Right ventricle myocardium superior (tissue), 1 donor: ENCODE measurements around the gene INSYN2B. TPM values are rescaled to one million over a fixed set of nuclear protein-coding genes. Genes with fewer than 3 reads are reported as not detected.
"Not testable (repeated sequence)": the region's sequence is repeated elsewhere in the genome, so short reads cannot be mapped to it uniquely, and the experiment has no call there.

Experiments used
- ATAC-seq: fragments of 200-7000 bp; cut with Tn5 transposase; one replicate; pipeline ENCODE4 v1.9.1; 2020; ENCODE audit warnings: mild to moderate bottlenecking; ENCODE audit not compliant: poor library complexity
- DNase-seq: peaks from one replicate; pipeline ENCODE4 v3.0.0-alpha.2; 2020
- intact Hi-C: fragments of 100-400 bp; cut with DNase I; formaldehyde crosslinking; loops from one replicate; pipeline ENCODE4 v1.11.2; 2022
- microRNA-seq: library from miRNA; unstranded; fragments of <30 nt; microRNA quantifications from one replicate; pipeline ENCODE4 v1.2.0, GENCODE V29; 2020
- total RNA-seq: library from RNA; stranded (reverse); fragmentation: NEBNext Ultra II Directional; extraction: Animal tissue kit (Norgen Biotek cat#: 25700); gene quantifications from one replicate; pipeline ENCODE4 v1.2.1, GENCODE V29; 2021
- donor health status: DM: no; HTN: yes; CAD: no; lungs with severe emphysema.

INSYN2B gene
- total RNA-seq, 1 donor from 2014 or later = 0.30 TPM

DNA sequence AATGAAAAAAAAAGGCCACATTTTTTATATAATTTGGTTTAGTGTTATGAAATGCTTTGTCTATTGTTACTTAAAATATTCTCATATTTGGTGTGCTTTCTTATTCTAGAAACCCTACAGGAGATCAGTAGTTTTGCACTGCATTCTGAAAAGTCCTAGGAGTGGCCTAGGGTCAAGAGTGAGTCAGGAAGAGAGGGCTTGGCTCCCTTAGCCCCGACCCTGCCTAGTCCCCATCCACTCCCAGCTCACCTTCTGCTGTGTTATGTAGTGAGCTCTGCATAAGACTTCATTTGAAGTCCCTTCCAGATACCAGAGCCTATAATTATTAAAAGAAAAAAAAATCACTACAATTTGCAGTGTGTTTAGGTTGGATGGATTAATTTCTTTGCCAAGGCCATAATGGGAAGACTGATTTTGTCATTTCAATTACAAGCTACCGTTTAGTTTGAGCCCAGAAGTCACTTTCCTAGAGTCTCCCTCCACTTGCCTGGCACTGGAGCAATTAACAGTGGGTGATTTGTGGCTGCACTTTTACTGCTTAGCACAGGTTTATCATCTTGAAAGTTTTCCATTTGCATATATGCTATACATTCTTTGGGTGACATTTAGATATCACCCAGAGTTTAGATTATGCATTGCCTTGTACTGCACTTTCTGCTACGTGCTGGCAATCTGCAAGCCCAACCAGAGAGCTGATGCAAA lies 143.3 kb downstream of the INSYN2B start:
- intact Hi-C loops = no loop called here
- ATAC-seq (no peak), DNase-seq (no peak)

DNA sequence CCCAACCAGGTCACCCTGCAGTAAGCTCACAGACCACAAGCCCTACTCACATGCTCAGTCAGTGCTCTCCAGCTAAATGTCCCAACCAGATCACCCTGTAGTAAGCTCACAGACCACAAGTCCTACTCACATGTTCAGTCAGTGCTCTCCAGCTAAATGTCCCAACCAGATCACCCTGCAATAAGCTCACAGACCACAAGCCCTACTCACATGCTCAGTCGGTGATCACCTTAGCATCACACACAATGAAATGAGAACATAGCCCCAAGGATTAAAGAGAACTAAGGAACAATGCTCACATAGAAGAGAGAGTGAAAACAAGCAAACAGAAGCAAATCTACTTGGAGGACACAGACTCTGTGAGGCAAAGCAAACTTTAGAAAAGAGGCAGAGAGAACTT lies 145.8 kb downstream of the INSYN2B start:
- DNase-seq, ATAC-seq, intact Hi-C loops: not testable (repeated sequence)

DNA sequence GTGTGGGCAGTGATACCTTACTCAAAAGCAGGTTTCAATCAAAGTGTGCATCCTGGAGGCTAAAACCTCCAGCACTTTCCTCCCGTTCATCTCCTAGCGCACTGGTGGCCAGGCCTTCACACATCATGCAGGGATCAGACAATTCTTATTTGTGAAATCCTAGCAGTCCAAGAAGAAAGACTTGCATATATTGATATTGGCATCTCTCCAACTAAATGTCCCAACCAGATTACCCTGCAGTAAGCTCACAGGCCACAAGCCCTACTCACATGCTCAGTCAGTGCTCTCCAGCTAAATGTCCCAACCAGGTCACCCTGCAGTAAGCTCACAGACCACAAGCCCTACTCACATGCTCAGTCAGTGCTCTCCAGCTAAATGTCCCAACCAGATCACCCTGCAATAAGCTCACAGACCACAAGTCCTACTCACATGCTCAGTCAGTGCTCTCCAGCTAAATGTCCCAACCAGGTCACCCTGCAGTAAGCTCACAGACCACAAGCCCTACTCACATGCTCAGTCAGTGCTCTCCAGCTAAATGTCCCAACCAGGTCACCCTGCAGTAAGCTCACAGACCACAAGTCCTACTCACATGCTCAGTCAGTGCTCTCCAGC lies 146.5 kb downstream of the INSYN2B start:
- intact Hi-C loops, ATAC-seq, DNase-seq: not testable (repeated sequence)

DNA sequence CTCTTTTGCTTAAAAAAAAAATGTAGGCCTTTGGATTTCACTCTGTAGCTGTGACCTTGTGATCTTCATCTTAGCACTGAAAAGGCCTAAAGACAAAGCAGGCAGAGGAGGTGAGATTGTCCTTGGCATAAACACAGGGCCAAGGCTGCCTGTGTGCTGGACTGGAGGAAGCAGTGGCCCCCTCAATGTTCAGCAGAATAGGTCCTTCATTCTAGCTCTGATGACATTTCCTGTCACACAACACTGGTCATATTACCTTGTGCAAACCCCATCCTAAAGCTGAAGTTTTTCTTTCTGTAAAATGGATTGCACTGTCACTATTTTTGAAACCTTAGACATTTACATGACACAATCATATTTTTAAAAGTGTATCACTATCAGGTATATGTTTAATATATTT lies 147.4 kb downstream of the INSYN2B start:
- no peak for ATAC-seq
- intact Hi-C loops = no loop called here
- DNase-seq = no peak

DNA sequence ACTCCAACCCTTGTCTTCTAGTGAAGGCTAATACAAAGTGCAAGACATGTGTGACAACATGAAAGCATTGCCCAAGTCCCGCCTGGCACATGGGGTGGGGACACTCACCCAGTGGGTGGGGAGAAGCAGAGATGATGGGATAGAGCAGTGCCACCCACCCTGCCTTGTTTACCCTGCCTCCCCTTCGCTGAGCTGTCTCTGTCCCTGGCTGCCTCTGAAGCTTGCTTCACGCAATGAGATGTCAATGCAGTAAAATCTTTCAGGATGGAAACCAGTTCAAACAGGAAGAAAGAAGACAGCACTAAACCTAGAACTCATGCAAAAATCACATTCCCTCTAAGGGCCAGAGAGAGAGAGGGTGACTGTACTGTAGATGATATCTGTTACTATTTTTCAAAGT lies 148.0 kb downstream of the INSYN2B start:
- ATAC-seq (no peak), DNase-seq (no peak)
- intact Hi-C loops = no loop called here

DNA sequence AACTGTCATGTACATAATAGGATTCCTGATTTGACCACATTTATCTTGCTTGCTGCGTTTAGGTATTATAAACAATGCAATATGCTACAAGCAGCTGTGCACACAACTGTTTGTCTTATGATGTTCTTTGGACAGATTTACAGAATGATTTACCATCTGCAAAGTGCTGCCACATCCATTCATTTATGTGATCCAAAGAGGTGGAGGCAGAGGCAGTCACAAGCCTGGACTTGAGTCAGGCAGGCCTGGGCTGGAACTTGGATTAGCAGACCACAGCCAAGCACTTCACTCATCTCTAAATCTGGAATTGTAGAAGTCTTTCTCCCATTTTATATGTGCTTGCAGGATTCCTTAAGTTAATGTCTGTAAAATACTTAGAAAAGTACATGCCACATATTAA lies 149.0 kb downstream of the INSYN2B start:
- no peak for ATAC-seq
- intact Hi-C loops = no loop called here

DNA sequence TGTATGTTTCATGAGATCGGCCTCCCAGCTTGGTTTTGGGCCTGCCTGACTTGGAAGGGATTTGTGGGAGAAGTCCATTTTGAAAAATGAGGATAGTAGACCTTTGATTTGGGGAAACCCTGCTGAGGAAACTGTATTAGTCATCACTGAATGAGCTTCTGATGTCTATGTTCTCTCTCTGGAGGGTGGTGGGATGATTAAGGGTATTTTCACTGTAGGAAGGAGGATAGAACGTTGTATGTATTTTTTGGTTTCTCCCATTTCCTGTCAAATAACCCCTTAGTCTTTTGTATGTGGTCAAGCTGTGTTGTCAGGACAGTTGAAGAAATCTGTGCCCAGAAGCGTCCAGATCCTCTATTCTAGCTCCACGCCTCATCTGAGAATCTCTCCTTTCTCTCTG lies 151.9 kb downstream of the INSYN2B start:
- intact Hi-C loops = no loop called here
- ATAC-seq (no peak), DNase-seq (no peak)

More for the DNA sequence above, 149.0 kb downstream of the INSYN2B start:
- DNase-seq = no peak

DNA sequence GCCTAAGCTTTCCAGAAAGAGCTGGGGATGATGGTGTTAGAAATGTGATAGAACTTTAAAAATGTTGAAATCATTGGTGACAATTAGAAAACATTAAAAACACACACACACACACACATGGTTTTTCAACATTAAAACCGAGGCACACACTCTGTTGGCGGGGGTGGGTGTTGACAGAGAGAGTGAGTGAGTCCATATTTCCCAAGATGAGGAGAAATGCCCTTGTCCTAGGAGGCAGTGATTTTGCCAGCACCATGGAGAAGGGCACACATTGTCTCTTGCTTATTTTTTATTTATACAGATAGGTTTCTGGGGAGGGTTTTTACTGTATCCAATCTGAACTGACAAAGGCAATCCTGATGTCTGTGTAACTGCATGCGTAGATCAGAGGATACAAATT lies 152.5 kb downstream of the INSYN2B start:
- no peak for DNase-seq
- intact Hi-C loops = no loop called here
- peak; percentile 18 for ATAC-seq

DNA sequence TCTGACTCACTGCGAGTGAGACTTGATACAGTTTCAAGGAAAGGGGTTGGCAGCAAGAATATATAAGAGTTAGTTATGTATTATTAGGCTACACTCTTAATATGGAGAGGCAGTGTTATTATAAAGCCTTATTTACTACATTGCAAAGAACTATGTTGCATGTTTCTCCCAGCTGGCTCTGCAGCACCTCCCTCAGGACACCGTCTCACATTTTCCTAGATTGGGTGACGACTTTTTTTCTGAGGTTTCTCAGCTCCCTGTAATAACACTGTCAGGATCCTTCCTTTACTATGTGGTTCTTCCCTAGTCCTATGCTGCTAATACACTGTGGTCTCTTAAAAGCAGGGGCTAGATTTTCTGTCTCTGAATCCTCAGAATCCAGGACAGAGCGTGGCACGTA lies 153.7 kb downstream of the INSYN2B start:
- no peak for ATAC-seq
- intact Hi-C loops = no loop called here
- no peak for DNase-seq

DNA sequence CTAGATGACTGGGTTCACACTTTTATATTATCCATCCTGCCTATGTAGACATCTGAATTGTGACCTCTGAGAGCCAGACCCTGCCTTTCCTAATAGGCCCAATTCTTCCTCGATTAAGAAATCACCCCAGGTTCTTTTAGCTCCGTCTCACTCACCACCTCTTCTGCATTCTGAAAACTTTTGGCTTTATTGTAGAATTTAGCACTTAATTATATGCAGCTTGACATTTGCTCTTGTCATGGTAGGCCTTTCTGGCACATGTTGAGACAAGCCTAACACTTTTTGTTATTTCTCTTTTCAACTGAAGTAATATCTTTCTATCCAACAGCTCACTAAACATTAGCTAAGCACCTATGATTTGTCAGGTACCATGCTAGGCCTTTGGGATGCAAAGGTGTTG lies 163.3 kb downstream of the INSYN2B start:
- DNase-seq (no peak), ATAC-seq (no peak)
- intact Hi-C loops = no loop called here

DNA sequence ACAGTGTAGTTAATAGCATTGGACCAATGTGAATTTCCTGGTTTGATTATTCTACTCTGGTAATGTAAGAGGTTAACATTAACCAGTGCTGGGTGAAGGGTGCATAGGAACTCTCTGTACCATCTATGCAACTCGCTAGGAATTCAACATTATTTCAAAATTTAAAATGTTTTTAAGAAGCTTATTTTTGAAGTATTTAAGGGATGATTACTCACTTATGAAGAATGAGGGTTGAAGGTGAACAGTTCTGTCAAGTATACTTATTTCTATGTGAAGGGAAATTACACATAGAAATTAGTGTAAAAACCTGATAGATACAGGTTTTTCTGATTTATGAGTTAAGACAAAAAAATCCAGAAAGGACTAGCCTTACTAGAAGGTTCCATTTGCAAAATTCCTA lies 165.8 kb downstream of the INSYN2B start:
- ATAC-seq = no peak
- intact Hi-C loops = no loop called here
- no peak for DNase-seq

Small RNAs within 50 kb of the gene (microRNA-seq; reads per million reads assigned to microRNA genes)
- gene MIR378E = not detected

Other genes with a start within 250 kb of the INSYN2B start
- gene FOXI1, start 125.4 kb upstream of the INSYN2B start, total RNA-seq = not detected